CD4-positive, alpha-beta T cell treated with Interleukin-17A for 4 hours (primary cell): ENCODE measurements around the gene CBLB.
A peak's percentile ranks its signal among the peaks of the same experiment; 100 is the strongest.
"Not testable (repeated sequence)": the region's sequence is repeated elsewhere in the genome, so short reads cannot be mapped to it uniquely, and the experiment has no call there.

Experiments used
- DNase-seq: peaks from one replicate; pipeline ENCODE4 v3.0.0-alpha.2; 2020; ENCODE audit warnings: mixed read lengths

Gene CBLB

GRCh38 chr3:105783631-105784030, 85.2 kb downstream of the CBLB start:
- DNase-seq: no peak

- DNase-seq: no peak
Measured at GRCh38 chr3:105781871-105782270, 86.9 kb downstream of the CBLB start.

- DNase-seq: no peak
Measured at GRCh38 chr3:105780107-105780506, 88.7 kb downstream of the CBLB start.

- no peak for DNase-seq
Measured at GRCh38 chr3:105775368-105775767, 93.4 kb downstream of the CBLB start.

GRCh38 chr3:105774444-105775180, 94.2 kb downstream of the CBLB start:
- DNase-seq: no peak

- no peak for DNase-seq
Measured at GRCh38 chr3:105773291-105773690, 95.5 kb downstream of the CBLB start.

- DNase-seq: no peak
Measured at GRCh38 chr3:105772635-105773034, 96.2 kb downstream of the CBLB start.

GRCh38 chr3:105771392-105771791, 97.4 kb downstream of the CBLB start:
- no peak for DNase-seq

- DNase-seq: no peak
Measured at GRCh38 chr3:105770410-105770809, 98.4 kb downstream of the CBLB start.

- no peak for DNase-seq
Measured at GRCh38 chr3:105767776-105768175, 101.0 kb downstream of the CBLB start.

GRCh38 chr3:105767216-105767615, 101.6 kb downstream of the CBLB start:
- DNase-seq: no peak

GRCh38 chr3:105765308-105765639, 103.5 kb downstream of the CBLB start:
- no peak for DNase-seq

- DNase-seq: no peak
Measured at GRCh38 chr3:105764378-105765307, 104.2 kb downstream of the CBLB start.

- no peak for DNase-seq
Measured at GRCh38 chr3:105763659-105764036, 105.2 kb downstream of the CBLB start.

- DNase-seq: no peak
Measured at GRCh38 chr3:105762749-105763658, 105.8 kb downstream of the CBLB start.

GRCh38 chr3:105762214-105762613, 106.6 kb downstream of the CBLB start:
- not testable (repeated sequence) for DNase-seq

GRCh38 chr3:105759442-105760078, 109.3 kb downstream of the CBLB start:
- DNase-seq: no peak

- DNase-seq: no peak
Measured at GRCh38 chr3:105758451-105758850, 110.4 kb downstream of the CBLB start.

GRCh38 chr3:105755121-105755886, 113.5 kb downstream of the CBLB start:
- DNase-seq: no peak

GRCh38 chr3:105752791-105753415, 115.9 kb downstream of the CBLB start:
- DNase-seq: peak; percentile 68

GRCh38 chr3:105747696-105748095, 121.1 kb downstream of the CBLB start:
- DNase-seq: no peak
